ENCODE data around the gene SPATA45. TPM values are rescaled to one million over a fixed set of nuclear protein-coding genes. Genes with fewer than 3 reads are reported as not detected.

The SPATA45 gene
- total and polyA plus RNA-seq, 2 of the 13 experiments (the other 11 are each of a cell fraction or from before 2014, with no cell fraction given): 0.17 to 0.64 TPM

DNA sequence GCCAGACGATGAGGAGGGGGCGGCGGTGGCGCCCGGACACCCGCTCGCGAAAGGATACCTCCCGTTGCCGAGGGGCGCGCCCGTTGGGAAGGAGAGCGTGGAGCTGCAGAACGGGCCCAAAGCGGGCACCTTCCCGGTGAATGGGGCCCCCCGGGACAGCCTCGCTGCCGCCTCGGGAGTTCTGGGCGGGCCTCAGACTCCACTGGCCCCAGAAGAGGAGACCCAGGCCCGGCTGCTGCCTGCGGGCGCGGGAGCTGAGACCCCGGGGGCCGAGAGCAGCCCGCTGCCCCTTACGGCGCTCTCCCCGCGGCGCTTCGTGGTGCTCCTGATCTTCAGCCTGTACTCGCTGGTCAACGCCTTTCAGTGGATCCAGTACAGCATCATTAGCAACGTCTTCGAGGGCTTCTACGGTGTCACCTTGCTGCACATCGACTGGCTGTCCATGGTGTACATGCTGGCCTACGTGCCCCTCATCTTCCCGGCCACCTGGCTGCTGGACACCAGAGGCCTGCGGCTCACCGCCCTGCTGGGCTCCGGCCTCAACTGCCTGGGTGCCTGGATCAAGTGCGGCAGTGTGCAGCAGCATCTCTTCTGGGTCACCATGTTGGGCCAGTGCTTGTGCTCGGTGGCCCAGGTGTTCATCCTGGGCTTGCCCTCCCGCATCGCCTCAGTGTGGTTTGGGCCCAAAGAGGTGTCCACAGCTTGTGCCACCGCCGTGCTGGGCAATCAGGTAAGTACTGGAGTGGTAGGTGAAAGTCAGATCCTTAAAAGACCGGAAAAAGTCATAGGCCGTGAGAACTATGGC is 11.2 kb upstream of the SPATA45 start (continued):
- TF ChIP-seq ZNF891 (CRISPR knock-in tag; IDR thresholded peaks at IDR 0.05): no peak
- TF ChIP-seq, protein P1, sequence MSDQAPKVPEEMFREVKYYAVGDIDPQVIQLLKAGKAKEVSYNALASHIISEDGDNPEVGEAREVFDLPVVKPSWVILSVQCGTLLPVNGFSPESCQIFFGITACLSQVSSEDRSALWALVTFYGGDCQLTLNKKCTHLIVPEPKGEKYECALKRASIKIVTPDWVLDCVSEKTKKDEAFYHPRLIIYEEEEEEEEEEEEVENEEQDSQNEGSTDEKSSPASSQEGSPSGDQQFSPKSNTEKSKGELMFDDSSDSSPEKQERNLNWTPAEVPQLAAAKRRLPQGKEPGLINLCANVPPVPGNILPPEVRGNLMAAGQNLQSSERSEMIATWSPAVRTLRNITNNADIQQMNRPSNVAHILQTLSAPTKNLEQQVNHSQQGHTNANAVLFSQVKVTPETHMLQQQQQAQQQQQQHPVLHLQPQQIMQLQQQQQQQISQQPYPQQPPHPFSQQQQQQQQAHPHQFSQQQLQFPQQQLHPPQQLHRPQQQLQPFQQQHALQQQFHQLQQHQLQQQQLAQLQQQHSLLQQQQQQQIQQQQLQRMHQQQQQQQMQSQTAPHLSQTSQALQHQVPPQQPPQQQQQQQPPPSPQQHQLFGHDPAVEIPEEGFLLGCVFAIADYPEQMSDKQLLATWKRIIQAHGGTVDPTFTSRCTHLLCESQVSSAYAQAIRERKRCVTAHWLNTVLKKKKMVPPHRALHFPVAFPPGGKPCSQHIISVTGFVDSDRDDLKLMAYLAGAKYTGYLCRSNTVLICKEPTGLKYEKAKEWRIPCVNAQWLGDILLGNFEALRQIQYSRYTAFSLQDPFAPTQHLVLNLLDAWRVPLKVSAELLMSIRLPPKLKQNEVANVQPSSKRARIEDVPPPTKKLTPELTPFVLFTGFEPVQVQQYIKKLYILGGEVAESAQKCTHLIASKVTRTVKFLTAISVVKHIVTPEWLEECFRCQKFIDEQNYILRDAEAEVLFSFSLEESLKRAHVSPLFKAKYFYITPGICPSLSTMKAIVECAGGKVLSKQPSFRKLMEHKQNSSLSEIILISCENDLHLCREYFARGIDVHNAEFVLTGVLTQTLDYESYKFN (CRISPR knock-in tag; conservative IDR thresholded peaks at IDR 0.05): no peak
- TF ChIP-seq, protein P2, sequence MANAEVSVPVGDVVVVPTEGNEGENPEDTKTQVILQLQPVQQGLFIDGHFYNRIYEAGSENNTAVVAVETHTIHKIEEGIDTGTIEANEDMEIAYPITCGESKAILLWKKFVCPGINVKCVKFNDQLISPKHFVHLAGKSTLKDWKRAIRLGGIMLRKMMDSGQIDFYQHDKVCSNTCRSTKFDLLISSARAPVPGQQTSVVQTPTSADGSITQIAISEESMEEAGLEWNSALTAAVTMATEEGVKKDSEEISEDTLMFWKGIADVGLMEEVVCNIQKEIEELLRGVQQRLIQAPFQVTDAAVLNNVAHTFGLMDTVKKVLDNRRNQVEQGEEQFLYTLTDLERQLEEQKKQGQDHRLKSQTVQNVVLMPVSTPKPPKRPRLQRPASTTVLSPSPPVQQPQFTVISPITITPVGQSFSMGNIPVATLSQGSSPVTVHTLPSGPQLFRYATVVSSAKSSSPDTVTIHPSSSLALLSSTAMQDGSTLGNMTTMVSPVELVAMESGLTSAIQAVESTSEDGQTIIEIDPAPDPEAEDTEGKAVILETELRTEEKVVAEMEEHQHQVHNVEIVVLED (CRISPR knock-in tag; IDR thresholded peaks at IDR 0.05; ENCODE audit: borderline replicate concordance): no peak
- TF ChIP-seq, protein P3, sequence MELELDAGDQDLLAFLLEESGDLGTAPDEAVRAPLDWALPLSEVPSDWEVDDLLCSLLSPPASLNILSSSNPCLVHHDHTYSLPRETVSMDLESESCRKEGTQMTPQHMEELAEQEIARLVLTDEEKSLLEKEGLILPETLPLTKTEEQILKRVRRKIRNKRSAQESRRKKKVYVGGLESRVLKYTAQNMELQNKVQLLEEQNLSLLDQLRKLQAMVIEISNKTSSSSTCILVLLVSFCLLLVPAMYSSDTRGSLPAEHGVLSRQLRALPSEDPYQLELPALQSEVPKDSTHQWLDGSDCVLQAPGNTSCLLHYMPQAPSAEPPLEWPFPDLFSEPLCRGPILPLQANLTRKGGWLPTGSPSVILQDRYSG (CRISPR knock-in tag; IDR thresholded peaks at IDR 0.05): no peak
- TF ChIP-seq, protein P4, sequence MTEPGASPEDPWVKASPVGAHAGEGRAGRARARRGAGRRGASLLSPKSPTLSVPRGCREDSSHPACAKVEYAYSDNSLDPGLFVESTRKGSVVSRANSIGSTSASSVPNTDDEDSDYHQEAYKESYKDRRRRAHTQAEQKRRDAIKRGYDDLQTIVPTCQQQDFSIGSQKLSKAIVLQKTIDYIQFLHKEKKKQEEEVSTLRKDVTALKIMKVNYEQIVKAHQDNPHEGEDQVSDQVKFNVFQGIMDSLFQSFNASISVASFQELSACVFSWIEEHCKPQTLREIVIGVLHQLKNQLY (CRISPR knock-in tag; IDR thresholded peaks at IDR 0.05): no peak
- TF ChIP-seq SMAD1 (CRISPR knock-in tag; IDR thresholded peaks at IDR 0.05; ENCODE audit: borderline replicate concordance, low read depth): no peak
- TF ChIP-seq NFATC3 (CRISPR knock-in tag; IDR thresholded peaks at IDR 0.05): no peak
- TF ChIP-seq, protein P5, sequence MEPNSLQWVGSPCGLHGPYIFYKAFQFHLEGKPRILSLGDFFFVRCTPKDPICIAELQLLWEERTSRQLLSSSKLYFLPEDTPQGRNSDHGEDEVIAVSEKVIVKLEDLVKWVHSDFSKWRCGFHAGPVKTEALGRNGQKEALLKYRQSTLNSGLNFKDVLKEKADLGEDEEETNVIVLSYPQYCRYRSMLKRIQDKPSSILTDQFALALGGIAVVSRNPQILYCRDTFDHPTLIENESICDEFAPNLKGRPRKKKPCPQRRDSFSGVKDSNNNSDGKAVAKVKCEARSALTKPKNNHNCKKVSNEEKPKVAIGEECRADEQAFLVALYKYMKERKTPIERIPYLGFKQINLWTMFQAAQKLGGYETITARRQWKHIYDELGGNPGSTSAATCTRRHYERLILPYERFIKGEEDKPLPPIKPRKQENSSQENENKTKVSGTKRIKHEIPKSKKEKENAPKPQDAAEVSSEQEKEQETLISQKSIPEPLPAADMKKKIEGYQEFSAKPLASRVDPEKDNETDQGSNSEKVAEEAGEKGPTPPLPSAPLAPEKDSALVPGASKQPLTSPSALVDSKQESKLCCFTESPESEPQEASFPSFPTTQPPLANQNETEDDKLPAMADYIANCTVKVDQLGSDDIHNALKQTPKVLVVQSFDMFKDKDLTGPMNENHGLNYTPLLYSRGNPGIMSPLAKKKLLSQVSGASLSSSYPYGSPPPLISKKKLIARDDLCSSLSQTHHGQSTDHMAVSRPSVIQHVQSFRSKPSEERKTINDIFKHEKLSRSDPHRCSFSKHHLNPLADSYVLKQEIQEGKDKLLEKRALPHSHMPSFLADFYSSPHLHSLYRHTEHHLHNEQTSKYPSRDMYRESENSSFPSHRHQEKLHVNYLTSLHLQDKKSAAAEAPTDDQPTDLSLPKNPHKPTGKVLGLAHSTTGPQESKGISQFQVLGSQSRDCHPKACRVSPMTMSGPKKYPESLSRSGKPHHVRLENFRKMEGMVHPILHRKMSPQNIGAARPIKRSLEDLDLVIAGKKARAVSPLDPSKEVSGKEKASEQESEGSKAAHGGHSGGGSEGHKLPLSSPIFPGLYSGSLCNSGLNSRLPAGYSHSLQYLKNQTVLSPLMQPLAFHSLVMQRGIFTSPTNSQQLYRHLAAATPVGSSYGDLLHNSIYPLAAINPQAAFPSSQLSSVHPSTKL (CRISPR knock-in tag; IDR thresholded peaks at IDR 0.05): peak; percentile 18; the same call in 1 of the 2 replicates
- TF ChIP-seq, protein P6, sequence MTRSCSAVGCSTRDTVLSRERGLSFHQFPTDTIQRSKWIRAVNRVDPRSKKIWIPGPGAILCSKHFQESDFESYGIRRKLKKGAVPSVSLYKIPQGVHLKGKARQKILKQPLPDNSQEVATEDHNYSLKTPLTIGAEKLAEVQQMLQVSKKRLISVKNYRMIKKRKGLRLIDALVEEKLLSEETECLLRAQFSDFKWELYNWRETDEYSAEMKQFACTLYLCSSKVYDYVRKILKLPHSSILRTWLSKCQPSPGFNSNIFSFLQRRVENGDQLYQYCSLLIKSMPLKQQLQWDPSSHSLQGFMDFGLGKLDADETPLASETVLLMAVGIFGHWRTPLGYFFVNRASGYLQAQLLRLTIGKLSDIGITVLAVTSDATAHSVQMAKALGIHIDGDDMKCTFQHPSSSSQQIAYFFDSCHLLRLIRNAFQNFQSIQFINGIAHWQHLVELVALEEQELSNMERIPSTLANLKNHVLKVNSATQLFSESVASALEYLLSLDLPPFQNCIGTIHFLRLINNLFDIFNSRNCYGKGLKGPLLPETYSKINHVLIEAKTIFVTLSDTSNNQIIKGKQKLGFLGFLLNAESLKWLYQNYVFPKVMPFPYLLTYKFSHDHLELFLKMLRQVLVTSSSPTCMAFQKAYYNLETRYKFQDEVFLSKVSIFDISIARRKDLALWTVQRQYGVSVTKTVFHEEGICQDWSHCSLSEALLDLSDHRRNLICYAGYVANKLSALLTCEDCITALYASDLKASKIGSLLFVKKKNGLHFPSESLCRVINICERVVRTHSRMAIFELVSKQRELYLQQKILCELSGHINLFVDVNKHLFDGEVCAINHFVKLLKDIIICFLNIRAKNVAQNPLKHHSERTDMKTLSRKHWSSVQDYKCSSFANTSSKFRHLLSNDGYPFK (CRISPR knock-in tag; IDR thresholded peaks at IDR 0.05; ENCODE audit: borderline replicate concordance): no peak; the same call in 1 of the 2 replicates
- TF ChIP-seq ZNF768 (CRISPR knock-in tag; IDR thresholded peaks at IDR 0.05): peak; percentile 11; the same call in 1 of the 2 replicates
- no peak for TF ChIP-seq HNF4G (IDR thresholded peaks at IDR 0.05; ENCODE audit: borderline replicate concordance, low read depth, low read length)
- TF ChIP-seq HNF4G (CRISPR knock-in tag; IDR thresholded peaks at IDR 0.05; ENCODE audit: borderline replicate concordance, low read depth): no peak
- no peak for TF ChIP-seq HMG20A (CRISPR knock-in tag; IDR thresholded peaks at IDR 0.05; ENCODE audit: borderline replicate concordance)
- TF ChIP-seq ZNF292 (CRISPR knock-in tag; IDR thresholded peaks at IDR 0.05; ENCODE audit: borderline replicate concordance, low read depth): peak; percentile 28; the same call in 1 of the 2 replicates

Measured in HepG2 (cell line).